Endodermal cell (in vitro differentiated cells): ENCODE data around the gene SLC41A2. TPM values are rescaled to one million over a fixed set of nuclear protein-coding genes. Genes with fewer than 3 reads are reported as not detected.

Source experiments
- DNase-seq: peaks from one replicate; pipeline ENCODE4 v3.0.0-alpha.2; 2017
- H3K27ac ChIP-seq: 2 replicates; pipeline ENCODE4 v1.5.1; 2013; ENCODE audit warnings: mild to moderate bottlenecking, low read depth, low read length, moderate library complexity
- H3K27me3 ChIP-seq: 2 replicates; pipeline ENCODE4 v1.6.1; 2013; ENCODE audit warnings: mild to moderate bottlenecking, low read length, moderate library complexity; ENCODE audit not compliant: insufficient read depth, control insufficient read depth, poor library complexity, severe bottlenecking
- H3K36me3 ChIP-seq: 2 replicates; pipeline ENCODE4 v1.7.0; 2013; ENCODE audit warnings: mild to moderate bottlenecking, low read length, moderate library complexity; ENCODE audit not compliant: control insufficient read depth, insufficient read depth
- H3K4me1 ChIP-seq: one replicate; pipeline ENCODE4 v1.7.0; 2013; ENCODE audit warnings: low read length; ENCODE audit not compliant: control insufficient read depth, insufficient read depth
- H3K4me3 ChIP-seq: 2 replicates; pipeline ENCODE4 v1.5.1; 2013; ENCODE audit warnings: mild to moderate bottlenecking, low read length, moderate library complexity
- H3K9ac ChIP-seq: 2 replicates; pipeline ENCODE4 v1.6.1; 2013; ENCODE audit warnings: mild to moderate bottlenecking, low read length, moderate library complexity; ENCODE audit not compliant: poor library complexity, severe bottlenecking; ENCODE audit errors: extremely low read depth
- H3K9me3 ChIP-seq: 2 replicates; pipeline ENCODE4 v1.6.1; 2013; ENCODE audit warnings: mild to moderate bottlenecking, low read length, moderate library complexity; ENCODE audit not compliant: control insufficient read depth
- H3K27ac Mint-ChIP-seq: 2 replicates; pipeline ENCODE4 v1.8.0; 2020; ENCODE audit warnings: mixed read lengths
- H3K27me3 Mint-ChIP-seq: 2 replicates; pipeline ENCODE4 v1.8.0; 2021; ENCODE audit warnings: mild to moderate bottlenecking, mixed read lengths; ENCODE audit not compliant: insufficient read depth
- H3K36me3 Mint-ChIP-seq: 2 replicates; pipeline ENCODE4 v1.8.0; 2020; ENCODE audit warnings: low read depth, mixed read lengths
- H3K4me1 Mint-ChIP-seq: 2 replicates; pipeline ENCODE4 v1.8.0; 2020; ENCODE audit warnings: mixed read lengths
- H3K4me3 Mint-ChIP-seq: 2 replicates; pipeline ENCODE4 v1.8.0; 2020; ENCODE audit warnings: mild to moderate bottlenecking, moderate library complexity, mixed read lengths
- H3K9me3 Mint-ChIP-seq: 2 replicates; pipeline ENCODE4 v1.8.0; 2020; ENCODE audit warnings: mild to moderate bottlenecking, mixed read lengths
- WGBS, 2 experiments: methylation state at CpG; one replicate each; pipeline versions ENCODE4 v1.1.5 to v1.1.7; 2013; ENCODE audit warnings: missing lambda C conversion rate in 2 of 2, mixed read lengths in 1 of 2; ENCODE audit not compliant: insufficient coverage in 1 of 2, insufficient read length in 1 of 2; 5-methylcytosine and 5-hydroxymethylcytosine counted together
- total RNA-seq, 2 donors: library from RNA; stranded (reverse); fragmentation: NEBNext Ultra II Directional in 1 of 2; extraction: Animal tissue kit (Norgen Biotek cat#: 25700) in 1 of 2; gene quantifications; 2 replicates in 1 of 2; 3 replicates in 1 of 2; pipeline ENCODE4 v1.2.1, GENCODE V29; 2021
- TF ChIP-seq, protein P1 (sequence below): fragments of 200-600 bp; sonication (generic); conservative IDR thresholded peaks from 2 replicates; pipeline ENCODE4 v1.5.0; 2021; ENCODE audit warnings: antibody characterized with exemption, mild to moderate bottlenecking

Gene SLC41A2
- total RNA-seq, 2 donors from 2014 or later: 1.9 to 2.3 TPM

- no peak overlapping the region for H3K4me3 Mint-ChIP-seq
- Histone ChIP-seq H3K27me3 (peaks cover 49% of the 10 kb centered on the region), H3K36me3 (no peaks in the 10 kb centered on the region), H3K4me3 (no peak overlapping the region), H3K9ac (no peak overlapping the region), H3K27ac (no peak overlapping the region), H3K9me3 (no peaks in the 10 kb centered on the region), H3K4me1 (no peaks in the 10 kb centered on the region)
- no peaks in the 10 kb centered on the region for H3K36me3 Mint-ChIP-seq
- H3K27me3 Mint-ChIP-seq: peaks cover 76% of the 10 kb centered on the region
- TF ChIP-seq, protein P1, sequence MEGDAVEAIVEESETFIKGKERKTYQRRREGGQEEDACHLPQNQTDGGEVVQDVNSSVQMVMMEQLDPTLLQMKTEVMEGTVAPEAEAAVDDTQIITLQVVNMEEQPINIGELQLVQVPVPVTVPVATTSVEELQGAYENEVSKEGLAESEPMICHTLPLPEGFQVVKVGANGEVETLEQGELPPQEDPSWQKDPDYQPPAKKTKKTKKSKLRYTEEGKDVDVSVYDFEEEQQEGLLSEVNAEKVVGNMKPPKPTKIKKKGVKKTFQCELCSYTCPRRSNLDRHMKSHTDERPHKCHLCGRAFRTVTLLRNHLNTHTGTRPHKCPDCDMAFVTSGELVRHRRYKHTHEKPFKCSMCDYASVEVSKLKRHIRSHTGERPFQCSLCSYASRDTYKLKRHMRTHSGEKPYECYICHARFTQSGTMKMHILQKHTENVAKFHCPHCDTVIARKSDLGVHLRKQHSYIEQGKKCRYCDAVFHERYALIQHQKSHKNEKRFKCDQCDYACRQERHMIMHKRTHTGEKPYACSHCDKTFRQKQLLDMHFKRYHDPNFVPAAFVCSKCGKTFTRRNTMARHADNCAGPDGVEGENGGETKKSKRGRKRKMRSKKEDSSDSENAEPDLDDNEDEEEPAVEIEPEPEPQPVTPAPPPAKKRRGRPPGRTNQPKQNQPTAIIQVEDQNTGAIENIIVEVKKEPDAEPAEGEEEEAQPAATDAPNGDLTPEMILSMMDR: no peak
- no peak for DNase-seq
- H3K9me3 Mint-ChIP-seq: no peaks in the 10 kb centered on the region
- peaks cover 7% of the 10 kb centered on the region for H3K4me1 Mint-ChIP-seq
- 98 to 100% methylated on average over 4 of the region's 4 CpGs for WGBS, 2 experiments
- H3K27ac Mint-ChIP-seq: no peak overlapping the region
Observed at GRCh38 chr12:104960464-104960863, 2.4 kb upstream of the SLC41A2 start.

GRCh38 chr12:104959335-104959841, 1.3 kb upstream of the SLC41A2 start:
- no peak overlapping the region for H3K27ac ChIP-seq
- no peak overlapping the region for H3K4me3 ChIP-seq
- H3K27me3 ChIP-seq: peaks cover 60% of the 10 kb centered on the region
- Mint-ChIP-seq H3K4me3 (peak overlapping the region; percentile 65), H3K27me3 (peaks cover 78% of the 10 kb centered on the region), H3K9me3 (no peaks in the 10 kb centered on the region), H3K36me3 (no peaks in the 10 kb centered on the region), H3K4me1 (peaks cover 7% of the 10 kb centered on the region), H3K27ac (no peak overlapping the region)
- H3K4me1 ChIP-seq: no peaks in the 10 kb centered on the region
- no peak for DNase-seq
- WGBS, 2 experiments: 91 to 100% methylated on average over 2 of the region's 2 CpGs
- H3K9ac ChIP-seq: no peak overlapping the region
- TF ChIP-seq, protein P1: no peak
- H3K9me3 ChIP-seq: no peaks in the 10 kb centered on the region
- no peaks in the 10 kb centered on the region for H3K36me3 ChIP-seq

- TF ChIP-seq, protein P1: no peak
- no peak overlapping the region for H3K27ac ChIP-seq
- H3K36me3 ChIP-seq: no peaks in the 10 kb centered on the region
- H3K4me1 ChIP-seq: no peaks in the 10 kb centered on the region
- Mint-ChIP-seq H3K9me3 (no peaks in the 10 kb centered on the region), H3K4me1 (peaks cover 7% of the 10 kb centered on the region), H3K27ac (peak overlapping the region; percentile 66), H3K36me3 (no peaks in the 10 kb centered on the region), H3K27me3 (peaks cover 80% of the 10 kb centered on the region), H3K4me3 (peak overlapping the region; percentile 65)
- peaks cover 63% of the 10 kb centered on the region for H3K27me3 ChIP-seq
- H3K9ac ChIP-seq: peak overlapping the region; percentile 57
- no peaks in the 10 kb centered on the region for H3K9me3 ChIP-seq
- WGBS, 2 experiments: 70 to 72% methylated on average over 10 to 14 of the region's 14 CpGs
- DNase-seq: peak; percentile 72
- H3K4me3 ChIP-seq: peak overlapping the region; percentile 79
Observed at GRCh38 chr12:104958805-104959334, 780 bp upstream of the SLC41A2 start.
